ENCODE measurements around the gene NAB2.
"Not testable (repeated sequence)": the region's sequence is repeated elsewhere in the genome, so short reads cannot be mapped to it uniquely, and the experiment has no call there.

Gene NAB2

DNA sequence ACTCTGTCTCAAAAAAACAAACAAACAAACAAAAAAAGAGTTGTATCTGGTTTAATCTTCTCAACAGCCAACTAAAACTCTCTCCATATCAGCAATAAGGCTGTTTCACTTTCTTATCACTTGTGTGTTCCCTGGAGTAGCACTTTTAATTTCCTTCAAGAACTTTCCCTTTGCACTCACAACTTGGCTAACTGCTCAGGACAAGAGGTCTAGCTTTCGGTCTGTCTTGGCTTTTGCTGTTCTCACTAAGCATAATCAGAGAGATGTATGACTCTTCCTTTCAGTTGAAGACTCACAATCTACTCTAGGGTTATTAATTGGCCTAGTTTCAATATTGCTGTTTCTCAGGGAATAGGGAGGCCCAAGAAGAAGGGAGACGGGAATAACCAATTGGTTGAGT, 22.7 kb upstream of the NAB2 start:
- DNase-seq (ENCODE audit: low read depth in 4 of 4, low spot score in 1 of 4): no peak

DNA sequence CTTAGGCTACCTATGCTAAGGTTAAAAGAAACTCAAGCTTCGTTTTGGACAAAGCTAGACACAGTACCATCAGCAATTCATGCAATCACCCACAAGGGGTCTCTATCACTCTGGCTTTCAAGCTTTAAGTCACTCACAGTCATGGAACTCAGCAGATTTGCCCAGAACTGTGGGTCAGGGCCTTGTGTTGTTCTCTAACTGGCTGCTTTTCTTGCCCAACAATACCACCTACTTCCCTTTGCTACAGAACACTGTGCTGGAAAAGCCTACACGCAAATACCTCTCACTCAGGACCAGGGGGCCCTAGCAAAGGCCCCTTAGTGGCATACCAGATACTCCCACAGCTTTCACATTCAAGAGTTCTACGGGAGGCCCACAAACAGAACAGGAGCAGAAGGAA, 19.4 kb upstream of the NAB2 start:
- DNase-seq (ENCODE audit: low read depth in 4 of 4, low spot score in 1 of 4): peak in 1 of 4 experiments; percentile 22

DNA sequence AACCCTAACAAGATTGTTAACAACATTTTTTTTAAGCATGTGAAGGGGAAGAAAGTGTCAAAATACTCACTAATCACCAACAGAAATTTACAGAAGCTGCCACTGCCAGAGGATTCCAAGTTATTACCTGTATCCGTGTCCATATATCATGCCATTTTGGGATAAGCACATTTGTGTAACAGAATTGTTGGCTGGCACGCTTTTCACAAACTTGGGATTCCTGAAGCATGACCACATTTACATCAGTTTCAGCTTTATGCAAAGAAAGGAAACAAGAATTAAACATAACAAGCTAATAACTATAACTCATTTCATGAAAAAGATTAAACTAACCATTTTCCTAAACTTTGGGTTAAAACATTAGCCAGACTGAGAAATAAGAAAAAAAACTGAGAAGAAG, 16.3 kb upstream of the NAB2 start:
- DNase-seq (ENCODE audit: low read depth in 4 of 4, low spot score in 1 of 4): no peak

DNA sequence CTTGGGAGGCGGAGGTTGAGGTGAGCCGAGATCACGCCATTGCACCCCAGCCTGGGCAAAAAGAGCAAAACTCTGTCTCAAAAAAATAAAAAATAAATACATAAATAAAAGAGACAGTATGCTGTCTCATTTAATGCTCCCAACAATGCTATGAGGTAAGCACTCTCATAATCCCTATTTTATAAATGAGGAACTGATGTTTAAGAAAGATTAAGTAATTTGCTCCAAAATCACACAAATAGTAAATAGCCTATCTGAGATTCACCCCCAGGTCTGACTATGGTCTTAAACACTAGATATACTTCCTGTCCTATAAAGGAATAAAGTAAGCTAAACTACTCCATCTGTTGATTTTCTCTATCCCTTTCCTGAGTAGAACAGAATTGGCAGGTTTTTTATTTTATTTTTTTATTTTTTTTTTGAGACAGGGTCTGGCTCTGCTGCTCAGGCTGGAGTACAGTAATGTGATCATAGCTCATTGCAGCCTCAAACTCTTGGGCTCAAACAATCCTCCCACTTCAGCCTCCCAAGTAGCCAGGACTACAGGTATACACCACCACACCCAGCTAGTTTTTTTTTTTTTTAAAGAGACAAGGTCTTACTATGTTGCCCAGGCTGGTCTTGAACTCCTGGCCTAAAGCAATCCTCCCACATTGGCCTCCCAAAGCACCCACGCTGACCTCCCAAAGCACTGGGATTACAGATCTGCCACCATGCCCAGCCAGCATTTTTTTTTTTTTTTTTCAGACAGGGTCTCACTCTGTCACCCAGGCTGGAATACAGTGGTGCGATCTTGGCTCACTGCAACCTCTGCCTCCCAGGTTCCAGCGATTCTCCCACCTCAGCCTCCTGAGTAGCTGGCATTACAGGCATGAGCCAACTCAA, 15.1 kb upstream of the NAB2 start:
- not testable (repeated sequence) for DNase-seq (ENCODE audit: low read depth in 4 of 4, low spot score in 1 of 4)

DNA sequence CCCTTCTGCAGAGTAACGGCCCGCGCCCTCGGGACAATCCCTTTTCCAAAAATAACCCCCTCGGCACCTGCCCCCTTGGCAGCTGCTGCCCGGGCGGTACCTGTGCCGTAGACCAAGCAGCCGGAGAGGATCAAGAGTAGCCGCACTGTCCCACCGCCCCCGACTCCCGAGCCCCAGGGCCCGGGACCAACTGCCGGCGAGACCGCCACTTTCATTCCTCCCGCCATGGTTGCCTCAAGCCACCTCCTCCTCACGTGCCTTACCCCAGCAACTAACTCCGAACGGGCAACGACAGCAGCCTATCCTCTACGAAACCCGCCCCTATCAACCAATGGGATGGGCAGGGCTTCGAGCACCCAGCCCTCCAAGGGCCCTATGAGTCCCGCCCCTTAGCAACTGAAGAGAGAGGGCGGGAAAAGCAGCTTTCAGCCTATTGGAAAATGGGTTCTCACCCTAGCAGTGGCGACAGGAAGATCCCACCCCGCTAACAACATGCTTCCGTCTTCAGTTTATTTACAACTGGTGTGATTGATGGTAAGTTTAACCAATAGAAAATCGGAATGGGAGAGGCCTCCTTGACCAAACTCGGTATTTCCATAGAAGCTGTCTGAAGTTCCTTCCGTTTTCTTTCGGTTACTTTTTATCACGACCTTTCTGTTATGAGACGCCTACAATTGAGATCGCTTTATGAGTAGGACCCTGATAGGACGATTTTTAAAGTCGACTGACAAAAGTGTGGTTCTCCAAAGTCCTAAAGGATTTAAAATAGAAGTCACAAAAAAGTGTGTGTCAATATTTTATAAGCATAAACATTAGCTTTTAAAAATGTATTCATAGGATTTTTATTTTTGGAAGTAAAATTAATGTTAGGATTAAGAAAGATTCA, 10.2 kb upstream of the NAB2 start, which contains the start of gene NEMP1:
Gene NEMP1 (minus strand): TSS at position 273 of the 886 bp plus-strand sequence. CDS start 46 bp downstream, at position 227.
- peak; percentile 73 to 92 (median 84) for DNase-seq (ENCODE audit: low read depth in 4 of 4, low spot score in 1 of 4)

DNA sequence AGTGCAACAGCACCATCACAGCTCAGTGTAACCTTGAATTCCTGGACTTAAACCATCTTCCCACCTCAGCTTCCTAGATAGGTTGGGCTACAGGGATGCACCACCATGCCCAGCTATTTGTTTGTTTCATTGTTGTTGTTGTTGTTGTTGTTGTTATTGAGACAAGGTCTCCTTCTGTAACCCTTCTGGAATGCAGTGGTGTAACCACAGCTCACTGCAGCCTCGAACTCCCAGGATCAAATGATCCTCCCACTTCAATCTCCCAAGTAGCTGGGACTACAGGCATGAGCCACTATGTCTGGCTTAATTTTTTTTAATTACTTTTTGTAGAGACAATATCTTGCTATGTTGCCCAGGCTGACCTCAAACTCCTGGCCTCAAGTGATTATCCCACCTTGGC, 9.1 kb upstream of the NAB2 start:
- DNase-seq (ENCODE audit: low read depth in 4 of 4, low spot score in 1 of 4): no peak

DNA sequence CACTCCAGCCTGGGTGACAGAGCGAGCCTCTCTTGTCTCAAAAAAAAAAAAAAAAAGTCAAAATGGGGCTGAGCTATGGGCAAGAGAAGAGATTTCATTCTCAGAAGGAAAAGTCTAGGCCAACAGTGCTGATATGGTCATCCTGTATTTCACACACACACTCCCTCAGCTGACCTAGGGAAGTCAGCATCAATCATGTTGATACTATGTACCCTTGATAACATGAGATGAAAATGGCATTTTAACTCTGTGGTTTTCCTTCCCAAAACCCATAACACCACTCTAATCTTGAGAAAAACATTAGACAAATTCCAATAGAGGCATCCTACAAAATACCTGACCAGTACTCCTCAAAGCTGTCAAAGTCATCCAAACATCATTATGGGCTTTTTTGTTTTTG, 8.1 kb upstream of the NAB2 start:
- DNase-seq (ENCODE audit: low read depth in 4 of 4, low spot score in 1 of 4): no peak

DNA sequence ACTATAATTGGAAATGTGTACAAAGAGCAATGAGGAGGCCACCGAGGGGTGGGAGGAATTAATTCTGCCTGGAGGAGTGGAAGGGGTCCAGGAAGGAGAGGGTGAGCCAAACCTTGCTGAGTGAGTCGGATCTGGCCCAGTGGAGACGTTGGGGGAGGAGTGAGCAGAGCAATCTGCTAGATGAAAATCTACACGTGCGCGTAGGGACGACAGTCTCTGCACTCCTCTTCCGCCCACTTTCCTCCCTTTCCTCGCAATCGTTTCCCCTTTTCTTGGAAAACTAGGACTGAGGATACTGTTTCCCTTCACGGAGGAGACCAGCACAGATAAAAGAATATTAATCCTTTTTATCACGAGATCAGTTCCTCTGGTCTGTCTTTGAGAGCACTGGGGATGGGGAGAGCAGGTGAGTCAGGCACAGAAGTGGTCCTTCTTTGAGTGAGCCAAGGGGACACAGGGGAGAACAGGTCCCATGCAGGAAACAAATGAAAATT, 2.9 kb upstream of the NAB2 start:
- DNase-seq (ENCODE audit: low read depth in 4 of 4, low spot score in 1 of 4): no peak

DNA sequence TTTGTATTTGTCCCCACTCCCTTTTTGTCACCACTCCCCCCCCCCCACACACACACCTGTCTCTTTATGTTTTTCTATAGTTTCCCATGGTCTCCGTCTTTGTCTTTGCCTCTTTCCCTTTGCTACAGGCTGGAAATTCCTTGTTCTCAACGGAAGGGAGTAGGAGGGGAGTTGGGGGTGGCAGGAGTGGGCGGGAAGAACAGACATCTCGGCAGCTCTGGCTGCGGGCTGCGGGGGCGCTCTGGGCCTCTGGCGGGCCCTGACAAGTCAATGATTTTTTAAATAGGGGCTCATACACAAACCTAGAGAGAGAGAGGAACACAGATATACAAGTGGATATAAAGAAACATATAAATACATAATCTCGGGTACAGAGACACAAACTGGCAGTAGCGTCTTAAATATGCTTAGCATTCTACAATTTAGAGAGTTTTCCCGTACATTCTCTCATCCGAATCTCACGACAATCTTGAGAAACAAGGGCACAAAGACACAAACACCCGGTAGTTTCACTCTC, 2.4 kb upstream of the NAB2 start:
- peak in 1 of 4 experiments; percentile 48 for DNase-seq (ENCODE audit: low read depth in 4 of 4, low spot score in 1 of 4)

DNA sequence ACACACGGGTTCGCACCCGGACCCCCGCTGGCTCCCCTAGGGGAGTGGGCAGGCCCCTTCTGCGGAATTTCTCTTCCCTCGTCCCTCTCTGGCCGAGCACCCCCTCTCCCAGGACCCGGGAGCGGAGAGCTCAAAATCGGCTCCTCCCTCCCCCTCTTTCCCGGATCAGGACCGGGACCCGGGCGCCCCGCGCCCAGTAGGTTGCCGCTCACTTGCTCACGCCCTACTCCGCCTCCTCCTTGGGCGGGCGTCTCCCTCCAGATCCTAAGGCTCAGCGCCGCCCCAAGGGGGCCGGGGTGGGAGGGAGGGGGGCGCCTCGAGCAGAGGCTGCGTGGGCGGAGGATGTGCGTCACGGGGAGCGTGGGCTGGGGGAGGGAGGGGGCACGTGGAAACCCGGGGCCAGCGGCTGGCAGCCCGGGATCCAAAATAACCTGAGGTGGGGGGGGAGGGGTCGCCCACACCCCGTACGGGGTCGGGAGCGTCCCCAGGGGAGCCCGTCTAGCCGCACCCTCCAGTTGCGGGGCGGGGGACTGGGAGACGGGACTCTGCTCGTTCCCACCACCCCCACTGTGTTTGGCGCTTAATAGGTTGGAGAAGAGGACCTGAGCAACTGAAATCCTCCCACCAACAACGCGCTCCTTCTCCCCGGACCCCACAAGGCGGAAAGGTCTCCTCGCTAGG, 1.8 kb upstream of the NAB2 start:
- DNase-seq (ENCODE audit: low read depth in 4 of 4, low spot score in 1 of 4): peak; percentile 75 to 94 (median 92)

DNA sequence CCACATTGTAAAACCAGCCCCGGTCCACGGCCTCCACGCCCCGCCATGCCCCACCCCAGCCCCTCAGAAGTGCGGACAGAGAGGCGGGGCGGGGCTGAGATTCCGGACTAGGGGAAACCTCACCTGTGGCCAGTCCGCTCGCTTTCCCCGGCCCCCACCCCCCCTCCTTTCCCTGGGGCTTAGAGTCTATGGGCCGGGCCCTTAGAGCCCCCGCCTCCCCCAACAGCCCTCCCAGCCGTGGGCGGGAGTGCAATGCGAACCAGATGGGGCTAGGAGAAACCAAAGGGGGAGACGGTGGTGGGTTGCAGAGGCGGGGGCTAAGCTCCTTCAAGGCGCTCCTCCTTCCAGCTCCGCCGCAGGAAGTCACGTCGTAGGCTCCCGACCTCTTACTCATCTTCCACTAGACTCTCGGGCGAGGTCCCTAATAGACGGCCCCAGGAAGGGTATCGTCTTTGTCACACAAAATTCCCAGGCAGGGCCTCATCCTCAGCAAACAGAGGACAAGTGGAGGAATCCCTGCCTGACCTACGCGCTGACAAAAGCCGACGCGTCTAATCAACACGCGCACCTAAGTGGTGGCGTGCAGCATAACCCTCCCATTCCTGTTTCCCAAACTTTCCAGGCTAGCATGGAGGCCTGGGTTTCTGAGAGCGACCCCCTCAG, 1.1 kb upstream of the NAB2 start:
- peak in 3 of 4 experiments; percentile 43 to 87 (median 73) for DNase-seq (ENCODE audit: low read depth in 4 of 4, low spot score in 1 of 4)

DNA sequence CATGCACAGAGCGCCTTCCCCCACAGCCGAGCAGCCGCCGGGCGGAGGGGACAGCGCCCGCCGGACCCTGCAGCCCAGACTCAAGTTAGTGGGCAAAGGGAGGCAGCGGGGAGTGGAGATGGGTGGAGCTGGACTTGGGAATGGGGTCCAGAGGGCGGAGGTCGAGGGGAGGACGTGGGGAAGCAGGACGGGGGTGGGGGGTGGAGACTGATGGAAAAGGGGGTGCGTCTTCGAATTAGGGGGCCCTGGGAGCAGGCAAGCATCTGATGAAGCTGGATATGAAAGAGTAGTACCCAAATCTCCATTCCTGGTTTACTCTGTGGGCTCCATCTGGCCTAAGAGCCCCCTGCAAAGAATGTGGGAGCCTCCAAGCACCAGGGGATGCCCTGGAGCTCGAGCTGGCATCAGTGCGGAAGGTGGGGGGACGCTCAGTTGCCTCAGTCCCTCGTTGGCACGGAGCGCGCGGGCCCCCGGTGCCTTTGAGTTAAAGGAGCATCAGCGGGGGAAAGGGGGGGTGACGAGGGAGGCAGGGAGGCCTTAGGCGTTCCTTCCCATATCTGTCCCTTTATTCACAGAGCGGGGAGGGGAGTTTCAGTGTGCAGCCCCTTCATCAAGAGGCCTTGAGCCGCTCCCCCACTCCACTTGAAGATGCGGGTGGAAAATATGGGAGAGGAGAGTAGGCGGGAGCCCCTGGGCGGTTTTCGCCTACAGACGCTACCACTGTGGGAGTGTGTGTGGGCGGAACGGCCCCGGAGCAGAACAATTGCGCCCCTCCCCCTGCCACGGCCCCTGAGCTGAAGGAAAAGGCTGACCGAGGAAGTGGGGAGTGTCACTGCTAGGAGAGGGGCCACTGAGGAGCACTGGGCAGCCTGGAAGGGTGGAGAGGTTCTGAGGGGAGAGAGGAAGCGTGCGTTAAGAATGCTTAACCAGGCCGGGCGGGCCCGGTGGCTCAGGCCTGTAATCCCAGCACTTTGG, 644 bp downstream of the NAB2 start:
- DNase-seq (ENCODE audit: low read depth in 4 of 4, low spot score in 1 of 4): no peak

DNA sequence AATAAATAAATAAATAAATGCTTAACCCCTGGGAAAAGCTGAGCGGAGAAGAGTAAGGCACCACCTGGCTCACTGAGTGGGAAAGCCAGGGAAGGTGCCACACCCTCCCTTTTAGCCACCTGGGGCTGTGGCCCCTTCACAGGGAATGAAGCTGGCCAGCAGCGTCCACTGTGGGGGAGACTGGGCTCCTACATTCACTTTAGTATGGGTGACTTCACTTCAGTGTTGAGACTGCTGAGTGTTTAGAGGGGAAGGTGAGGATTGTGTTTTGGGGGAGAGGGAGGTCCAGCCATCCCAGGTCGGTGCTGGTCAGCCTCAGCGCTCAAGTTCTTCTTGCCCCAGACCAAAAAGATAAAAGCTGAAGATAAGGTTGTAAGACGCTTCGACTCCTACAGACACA, 1.6 kb downstream of the NAB2 start:
- DNase-seq (ENCODE audit: low read depth in 4 of 4, low spot score in 1 of 4): no peak

DNA sequence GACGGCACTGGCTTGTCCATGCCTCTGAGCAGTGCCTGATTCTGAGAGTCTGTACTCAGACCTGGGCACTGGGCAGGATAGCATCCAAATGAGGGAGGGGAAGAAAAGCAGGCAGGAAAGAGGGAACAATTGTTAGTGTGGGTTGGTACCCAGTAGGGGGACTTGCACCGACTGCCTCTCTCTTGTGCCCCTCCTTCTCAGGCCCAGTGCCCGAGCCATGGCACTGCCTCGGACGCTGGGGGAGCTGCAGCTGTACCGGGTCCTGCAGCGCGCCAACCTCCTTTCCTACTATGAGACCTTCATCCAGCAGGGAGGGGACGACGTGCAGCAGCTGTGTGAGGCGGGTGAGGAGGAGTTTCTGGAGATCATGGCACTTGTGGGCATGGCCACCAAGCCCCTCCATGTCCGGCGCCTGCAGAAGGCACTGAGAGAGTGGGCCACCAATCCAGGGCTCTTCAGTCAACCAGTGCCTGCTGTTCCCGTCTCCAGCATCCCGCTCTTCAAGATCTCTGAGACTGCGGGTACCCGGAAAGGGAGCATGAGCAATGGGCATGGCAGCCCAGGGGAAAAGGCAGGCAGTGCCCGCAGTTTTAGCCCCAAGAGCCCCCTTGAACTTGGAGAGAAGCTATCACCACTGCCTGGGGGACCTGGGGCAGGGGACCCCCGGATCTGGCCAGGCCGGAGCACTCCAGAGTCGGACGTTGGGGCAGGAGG, 2.2 kb downstream of the NAB2 start:
- DNase-seq (ENCODE audit: low read depth in 4 of 4, low spot score in 1 of 4): no peak

DNA sequence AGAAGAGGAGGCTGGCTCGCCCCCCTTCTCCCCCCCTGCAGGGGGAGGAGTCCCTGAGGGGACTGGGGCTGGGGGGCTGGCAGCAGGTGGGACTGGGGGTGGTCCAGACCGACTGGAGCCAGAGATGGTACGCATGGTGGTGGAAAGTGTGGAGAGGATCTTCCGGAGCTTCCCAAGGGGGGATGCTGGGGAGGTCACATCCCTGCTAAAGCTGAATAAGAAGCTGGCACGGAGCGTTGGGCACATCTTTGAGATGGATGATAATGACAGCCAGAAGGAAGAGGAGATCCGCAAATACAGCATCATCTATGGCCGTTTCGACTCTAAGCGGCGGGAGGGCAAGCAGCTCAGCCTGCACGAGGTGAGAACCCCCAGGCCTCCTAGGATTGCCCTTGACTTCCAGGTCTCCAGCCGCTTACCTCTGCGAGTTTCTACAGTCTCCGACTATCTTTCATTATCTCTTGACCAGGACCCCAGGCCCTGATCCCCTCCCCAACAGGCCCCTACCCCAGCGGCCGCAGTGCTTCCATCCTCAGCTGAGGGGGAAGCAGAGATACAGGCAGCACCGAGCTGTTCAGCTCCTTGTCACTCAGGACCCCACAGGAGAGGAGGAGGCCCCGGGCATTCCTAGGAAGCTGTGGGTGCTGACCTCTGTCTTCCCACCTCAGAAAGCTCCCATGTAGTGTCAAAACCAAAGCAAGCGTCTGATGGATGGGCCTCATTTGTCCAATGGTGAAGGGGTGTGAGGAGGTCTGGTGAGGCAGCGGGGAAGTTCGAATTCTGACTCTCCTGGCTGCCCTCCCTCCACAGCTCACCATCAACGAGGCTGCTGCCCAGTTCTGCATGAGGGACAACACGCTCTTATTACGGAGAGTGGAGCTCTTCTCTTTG, 3.0 kb downstream of the NAB2 start:
- no peak for DNase-seq (ENCODE audit: low read depth in 4 of 4, low spot score in 1 of 4)

DNA sequence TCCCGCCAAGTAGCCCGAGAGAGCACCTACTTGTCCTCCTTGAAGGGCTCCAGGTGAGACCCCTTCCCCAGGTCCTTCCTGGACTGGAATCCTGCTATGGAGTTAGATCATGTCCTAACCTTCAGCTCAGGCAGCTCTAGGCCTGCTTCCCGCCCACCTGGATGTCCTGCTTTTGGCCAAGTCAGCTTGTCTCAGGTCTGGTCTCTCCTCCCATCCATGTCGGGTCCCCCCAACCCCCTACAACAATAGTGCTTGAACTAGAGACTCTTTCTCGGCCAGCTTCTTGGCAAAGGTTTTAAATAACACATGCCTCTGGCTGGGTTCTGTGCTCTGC, 3.6 kb downstream of the NAB2 start:
- no peak for DNase-seq (ENCODE audit: low read depth in 4 of 4, low spot score in 1 of 4)

DNA sequence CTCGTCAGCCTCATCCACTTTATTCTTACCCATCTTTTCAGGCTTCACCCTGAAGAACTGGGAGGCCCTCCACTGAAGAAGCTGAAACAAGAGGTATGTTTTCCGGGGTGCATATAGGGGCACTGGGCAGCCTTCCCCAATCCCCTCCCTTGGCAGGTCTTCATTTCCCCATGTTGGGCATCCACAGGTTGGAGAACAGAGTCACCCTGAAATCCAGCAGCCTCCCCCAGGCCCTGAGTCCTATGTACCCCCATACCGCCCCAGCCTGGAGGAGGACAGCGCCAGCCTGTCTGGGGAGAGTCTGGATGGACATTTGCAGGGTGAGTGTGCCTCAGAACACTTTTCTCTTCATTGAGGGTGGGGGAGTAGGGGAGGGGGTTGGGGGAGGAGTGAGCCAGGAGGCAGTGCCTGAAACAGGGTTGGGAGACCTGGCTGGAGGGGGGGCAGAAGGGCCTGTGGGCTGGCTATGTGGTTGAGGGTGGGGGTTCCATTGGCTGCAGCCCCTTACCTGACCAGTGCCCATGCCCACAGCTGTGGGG, 4.0 kb downstream of the NAB2 start:
- no peak for DNase-seq (ENCODE audit: low read depth in 4 of 4, low spot score in 1 of 4)

Measured in stimulated activated CD4-positive, alpha-beta T cell treated with anti-CD3 and anti-CD28 coated beads, Interleukin-1b, Interleukin-23, amount 100 ng/mL, for 24 hours (primary cell).